PFSK-1 (cell line): Measurements from ENCODE around the gene PHLDB3.

Source experiments
- FOXP2 ChIP-seq: optimal IDR thresholded peaks from 2 replicates; pipeline ENCODE3; 2011; ENCODE audit warnings: borderline replicate concordance, control low read depth, inconsistent platforms; ENCODE audit not compliant: insufficient read depth; ENCODE audit errors: extremely low read length, extremely low read depth
- POLR2AphosphoS5 ChIP-seq: IDR thresholded peaks from 2 replicates; pipeline ENCODE4 v1.6.1; 2012; ENCODE audit warnings: low read depth, mild to moderate bottlenecking, control low read depth, low read length, moderate library complexity
- REST ChIP-seq, 2 experiments: IDR thresholded peaks; 2 replicates each; pipeline versions ENCODE4 v1.6.1 to v1.8.0; 2011 to 2012; ENCODE audit warnings: low read depth in 2 of 2, low read length in 2 of 2, control low read depth in 1 of 2, inconsistent platforms in 1 of 2, mild to moderate bottlenecking in 1 of 2, moderate library complexity in 1 of 2; ENCODE audit not compliant: insufficient read depth in 1 of 2
- SIN3A ChIP-seq: IDR thresholded peaks from 2 replicates; pipeline ENCODE4 v1.6.1; 2012; ENCODE audit warnings: mild to moderate bottlenecking, low read length, moderate library complexity, borderline replicate concordance; ENCODE audit not compliant: insufficient read depth
- TAF1 ChIP-seq: IDR thresholded peaks from 2 replicates; pipeline ENCODE4 v1.6.1; 2012; ENCODE audit warnings: low read length, control low read depth, borderline replicate concordance; ENCODE audit not compliant: insufficient read depth

Gene PHLDB3

GRCh38 chr19:43496960-43497359, 7.6 kb downstream of the PHLDB3 start:
- TF ChIP-seq FOXP2 (no peak), POLR2AphosphoS5 (no peak), TAF1 (no peak), SIN3A (no peak), REST (IDR thresholded peaks at IDR 0.05; ENCODE audit: insufficient read depth in 1 of 2, low read depth in 2 of 2, low read length in 2 of 2) (no peak)

GRCh38 chr19:43495082-43495481, 9.5 kb downstream of the PHLDB3 start:
- TF ChIP-seq FOXP2 (no peak), REST (IDR thresholded peaks at IDR 0.05; ENCODE audit: insufficient read depth in 1 of 2, low read depth in 2 of 2, low read length in 2 of 2) (no peak), TAF1 (no peak), SIN3A (no peak), POLR2AphosphoS5 (no peak)

GRCh38 chr19:43490759-43491158, 13.8 kb downstream of the PHLDB3 start:
- TF ChIP-seq TAF1 (no peak), POLR2AphosphoS5 (no peak)

GRCh38 chr19:43489979-43490599, 14.5 kb downstream of the PHLDB3 start:
- TF ChIP-seq FOXP2 (no peak), POLR2AphosphoS5 (no peak)

- no peak for TF ChIP-seq POLR2AphosphoS5
- TF ChIP-seq SIN3A = no peak
- no peak for TF ChIP-seq REST (IDR thresholded peaks at IDR 0.05; ENCODE audit: insufficient read depth in 1 of 2, low read depth in 2 of 2, low read length in 2 of 2)
- no peak for TF ChIP-seq TAF1
- TF ChIP-seq FOXP2 = no peak
Measured at GRCh38 chr19:43489310-43489709, 15.2 kb downstream of the PHLDB3 start.

- TF ChIP-seq REST (IDR thresholded peaks at IDR 0.05; ENCODE audit: insufficient read depth in 1 of 2, low read depth in 2 of 2, low read length in 2 of 2) = no peak
- TF ChIP-seq FOXP2 = no peak
- TF ChIP-seq POLR2AphosphoS5 = no peak
- TF ChIP-seq SIN3A = no peak
- no peak for TF ChIP-seq TAF1
Measured at GRCh38 chr19:43488179-43488578, 16.4 kb downstream of the PHLDB3 start.
